H1 (cell line): ENCODE measurements around the gene PIGK.

ENCODE experiments used
- CEBPB ChIP-seq: IDR thresholded peaks from 2 replicates; pipeline ENCODE4 v1.6.1; 2012; ENCODE audit warnings: low read depth, low read length
- CTCF ChIP-seq, 3 experiments: IDR thresholded peaks; 1 replicate in 2 of 3; 2 replicates in 1 of 3; pipeline versions ENCODE4 v1.5.1 to v1.6.1; 2011; ENCODE audit warnings: low read length in 3 of 3, mild to moderate bottlenecking in 3 of 3, inconsistent platforms in 2 of 3, low read depth in 1 of 3, moderate library complexity in 1 of 3; ENCODE audit not compliant: insufficient read depth in 1 of 3; ENCODE audit errors: control extremely low read depth in 1 of 3
- E2F6 ChIP-seq: IDR thresholded peaks from 2 replicates; pipeline ENCODE4 v1.6.1; 2012; ENCODE audit warnings: inconsistent platforms
- EP300 ChIP-seq, 2 experiments: IDR thresholded peaks; 1 replicate in 1 of 2; 2 replicates in 1 of 2; pipeline ENCODE4 v1.6.1; 2011 to 2012; ENCODE audit warnings: low read depth in 2 of 2, low read length in 2 of 2, mild to moderate bottlenecking in 2 of 2, borderline replicate concordance in 1 of 2, inconsistent platforms in 1 of 2, moderate library complexity in 1 of 2
- EZH2 ChIP-seq: fragments of 200-600 bp; sonication (generic); IDR thresholded peaks from 2 replicates; pipeline ENCODE4 v1.7.1; 2012; ENCODE audit warnings: low read depth, mild to moderate bottlenecking, moderate library complexity, low read length, inconsistent platforms; ENCODE audit not compliant: severe bottlenecking
- GABPA ChIP-seq: IDR thresholded peaks from 2 replicates; pipeline ENCODE4 v1.6.1; 2011; ENCODE audit warnings: mild to moderate bottlenecking, low read length, moderate library complexity, borderline replicate concordance; ENCODE audit not compliant: insufficient read depth
- HDAC6 ChIP-seq: IDR thresholded peaks from one replicate; pipeline ENCODE4 v1.7.1; 2012; ENCODE audit warnings: low read depth, mild to moderate bottlenecking, inconsistent platforms, low read length, moderate library complexity
- JUND ChIP-seq: IDR thresholded peaks from 2 replicates; pipeline ENCODE4 v1.6.1; 2011; ENCODE audit warnings: mild to moderate bottlenecking, improper control_type of control experiment, low read length
- KDM5A ChIP-seq: fragments of 200-600 bp; IDR thresholded peaks from 2 replicates; pipeline ENCODE4 v1.7.1; 2012; ENCODE audit warnings: mild to moderate bottlenecking, low read length, inconsistent platforms, mixed read lengths
- POLR2A ChIP-seq, 2 experiments: IDR thresholded peaks; 1 replicate in 1 of 2; 2 replicates in 1 of 2; pipeline ENCODE4 v1.6.1; 2011; ENCODE audit warnings: low read depth in 2 of 2, low read length in 2 of 2, mild to moderate bottlenecking in 2 of 2; ENCODE audit errors: control extremely low read depth in 1 of 2
- SP1 ChIP-seq: IDR thresholded peaks from 2 replicates; pipeline ENCODE4 v1.6.1; 2011; ENCODE audit warnings: low read depth, low read length
- SRF ChIP-seq: IDR thresholded peaks from 2 replicates; pipeline ENCODE4 v1.6.1; 2011; ENCODE audit warnings: mild to moderate bottlenecking, low read depth, low read length, moderate library complexity
- TAF1 ChIP-seq: IDR thresholded peaks from 2 replicates; pipeline ENCODE4 v1.6.1; 2011; ENCODE audit warnings: mild to moderate bottlenecking, low read depth, low read length
- USF2 ChIP-seq: IDR thresholded peaks from 2 replicates; pipeline ENCODE4 v1.6.1; 2011; ENCODE audit warnings: low read length, improper control_type of control experiment

DNA sequence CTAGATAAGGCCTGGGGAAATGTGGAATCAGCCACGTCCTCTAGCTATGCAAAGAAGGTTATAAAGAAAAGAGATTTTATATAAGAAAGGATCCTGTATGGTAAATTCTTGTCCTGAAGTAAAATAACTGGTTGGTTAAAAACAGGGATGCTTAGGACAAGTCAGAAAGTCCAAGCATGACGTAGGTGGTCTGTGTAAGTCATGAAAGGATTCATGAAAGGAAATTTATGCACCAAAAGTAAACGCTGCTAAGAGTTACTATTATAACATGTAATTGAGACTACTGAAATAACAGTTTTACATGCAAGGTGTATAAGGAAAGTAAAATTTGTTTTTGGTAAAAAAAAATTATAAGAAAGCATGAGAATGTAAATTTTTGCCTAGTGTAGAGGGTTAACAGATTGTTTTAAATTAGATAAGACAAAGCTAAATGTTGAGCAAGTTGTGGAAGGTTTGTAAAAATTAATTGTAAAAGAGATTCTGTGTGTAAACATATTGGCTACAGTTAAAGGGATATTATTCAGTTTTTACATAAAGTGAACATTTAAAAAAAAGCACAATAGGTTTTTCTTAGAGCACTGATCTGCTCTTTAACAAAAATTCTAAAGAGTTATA, 43.9 kb downstream of the PIGK start:
- TF ChIP-seq EZH2 (no peak), CTCF (IDR thresholded peaks at IDR 0.05; ENCODE audit: control extremely low read depth in 1 of 3, insufficient read depth in 1 of 3, low read depth in 1 of 3, low read length in 3 of 3) (no peak), KDM5A (no peak), USF2 (no peak), SRF (no peak), SP1 (no peak), GABPA (no peak), JUND (no peak), TAF1 (no peak), POLR2A (IDR thresholded peaks at IDR 0.05; ENCODE audit: control extremely low read depth in 1 of 2, low read depth in 2 of 2, low read length in 2 of 2) (no peak), HDAC6 (no peak), CEBPB (no peak), EP300 (IDR thresholded peaks at IDR 0.05; ENCODE audit: borderline replicate concordance in 1 of 2, low read depth in 2 of 2, low read length in 2 of 2) (no peak), E2F6 (no peak)
